ENCODE results near the gene CLMN. TPM values are rescaled to one million over a fixed set of nuclear protein-coding genes. Genes with fewer than 3 reads are reported as not detected.

CLMN gene
- total and polyA plus RNA-seq, 2 donors (not counting 3 experiments of a cell fraction or from before 2014, with no cell fraction given): 0.72 to 9.6 TPM

DNA sequence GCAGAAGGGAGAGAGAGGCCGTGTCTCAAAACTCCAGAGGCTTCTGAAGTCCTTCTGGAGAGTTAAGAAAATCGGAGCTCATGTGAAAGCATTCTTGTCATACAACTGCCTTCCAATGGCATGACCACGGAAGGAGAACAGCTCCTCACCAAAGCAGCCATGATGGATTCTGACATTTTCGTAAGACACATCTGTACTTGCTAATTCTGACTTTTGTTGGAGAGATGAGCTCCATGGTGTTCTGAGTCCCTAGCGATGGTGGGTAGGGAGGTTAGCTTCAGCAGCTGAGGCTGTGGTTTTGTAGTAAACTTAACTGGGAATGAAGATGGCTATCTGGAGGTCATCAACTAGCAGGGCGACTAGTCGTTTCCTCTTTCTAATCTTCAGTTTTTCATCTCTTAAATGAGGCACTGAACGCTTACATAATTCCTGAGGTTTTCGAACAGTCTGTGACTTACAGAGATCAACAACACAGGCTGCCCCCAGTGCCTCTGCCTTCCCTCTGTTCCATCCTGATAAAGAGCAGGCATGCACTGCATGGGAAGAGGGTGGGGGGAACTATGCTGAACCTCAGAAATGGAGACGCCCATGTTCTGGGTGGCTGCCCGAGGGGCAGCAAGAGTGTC, 133.8 kb downstream of the CLMN start:
- Histone ChIP-seq H3K9ac (replicated peaks; ENCODE audit: extremely low read depth, insufficient read depth, low read length) (no peak overlapping the region), H3K9me3 (replicated peaks; ENCODE audit: control insufficient read depth, insufficient read depth, low read length) (no peaks in the 10 kb centered on the region), H3K4me2 (ENCODE audit: insufficient read depth, low read length) (peak overlapping the region; percentile 40), H2AFZ (ENCODE audit: low read depth, low read length) (peak overlapping the region; percentile 6), H3K9me1 (replicated peaks; ENCODE audit: control insufficient read depth, extremely low read depth, insufficient read depth, low read length) (no peaks in the 10 kb centered on the region), H3K79me2 (ENCODE audit: control insufficient read depth, insufficient read depth, low read length) (no peaks in the 10 kb centered on the region), H3K4me1 (ENCODE audit: control insufficient read depth, extremely low read depth, insufficient read depth, low read length) (peaks cover 38% of the 10 kb centered on the region), H3K27ac (ENCODE audit: insufficient read depth, low read depth, low read length) (peak overlapping the region; percentile 27), H3K36me3 (ENCODE audit: control insufficient read depth in 2 of 2, extremely low read depth in 1 of 2, insufficient read depth in 2 of 2, low read length in 2 of 2) (no peaks in the 10 kb centered on the region), H3K27me3 (ENCODE audit: control insufficient read depth in 2 of 2, insufficient read depth in 2 of 2, low read length in 2 of 2) (no peaks in the 10 kb centered on the region), H3K4me3 (replicated peaks in 1 of 3; ENCODE audit: insufficient read depth in 1 of 3, low read depth in 1 of 3, low read length in 3 of 3) (no peak overlapping the region), H4K20me1 (replicated peaks; ENCODE audit: control insufficient read depth, extremely low read depth, insufficient read depth, low read length) (no peaks in the 10 kb centered on the region)
- BruUV-seq (replicated peaks): no TSS peak
- dilution Hi-C loops (cut with MboI; ENCODE audit: extremely low pct_ligation_motif_present, low sequenced_read_pairs) (no loop called here), intact Hi-C loops (cut with micrococcal nuclease) (loop anchor here (2.0 kb wide), 1 partner anchor 63 kb away; no protein-coding TSS in a partner anchor)
- FAIRE-seq (peak; percentile 86), DNase-seq (ENCODE audit: low read depth, low spot score) (peak; percentile 78)
- CTCF ChIA-PET: interaction anchor here (0.6 to 3.1 kb wide), 6 partner anchors 11 to 246 kb away, joined by 3 to 12 read pairs (median 4); no protein-coding TSS in a partner anchor
- no peak for TF ChIP-seq EZH2 (IDR thresholded peaks at IDR 0.05; ENCODE audit: borderline replicate concordance, low read depth, low read length, severe bottlenecking)
- TF ChIP-seq POLR2A (IDR thresholded peaks at IDR 0.05; ENCODE audit: low read depth, low read length): peak; percentile 19
- TF ChIP-seq GATA2 (IDR thresholded peaks at IDR 0.05; ENCODE audit: insufficient read depth, insufficient read length, low read depth, low read length): peak; percentile 82
- POLR2A ChIA-PET: no interaction called here

DNA sequence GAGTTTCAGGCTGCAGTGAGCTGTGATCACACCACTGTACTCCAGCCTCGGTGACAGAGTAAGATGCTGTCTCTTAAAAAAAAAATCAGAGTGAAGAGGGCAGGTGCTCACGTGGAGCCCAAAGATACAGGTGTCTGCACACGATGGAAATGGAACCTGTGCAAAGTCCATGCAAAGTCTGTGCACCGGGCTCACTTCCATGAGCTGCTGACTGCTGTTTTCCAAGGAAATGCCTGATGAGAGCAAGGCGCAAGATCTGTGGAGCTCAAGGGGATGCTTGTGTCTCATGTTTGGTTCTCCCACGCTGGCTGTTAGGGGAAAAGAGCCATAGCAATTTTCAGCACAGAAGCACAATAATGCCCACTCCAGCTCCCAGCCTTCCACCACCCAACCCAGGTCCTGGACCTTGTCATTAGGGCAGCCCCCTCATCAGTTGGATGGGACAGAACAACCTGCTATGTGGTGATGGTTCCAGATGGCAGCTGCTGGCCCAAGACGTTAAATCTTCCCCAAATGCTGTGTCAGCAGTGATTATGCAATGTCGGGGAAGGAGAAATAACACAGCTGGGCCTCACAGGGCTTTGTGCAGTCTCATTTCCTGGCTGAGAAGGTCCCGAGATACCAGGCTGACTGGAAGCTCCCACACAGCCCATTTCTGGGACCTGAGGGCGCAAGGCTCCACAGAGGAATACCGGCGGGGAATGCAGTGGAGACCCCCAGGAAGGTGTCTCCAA, 134.5 kb downstream of the CLMN start:
- peaks cover 38% of the 10 kb centered on the region for H3K4me1 ChIP-seq (ENCODE audit: control insufficient read depth, extremely low read depth, insufficient read depth, low read length)
- no peaks in the 10 kb centered on the region for H3K27me3 ChIP-seq (ENCODE audit: control insufficient read depth in 2 of 2, insufficient read depth in 2 of 2, low read length in 2 of 2)
- H3K9me3 ChIP-seq (replicated peaks; ENCODE audit: control insufficient read depth, insufficient read depth, low read length): no peaks in the 10 kb centered on the region
- intact Hi-C loops (cut with micrococcal nuclease) (loop anchor here (2.0 kb wide), 1 partner anchor 64 kb away; no protein-coding TSS in a partner anchor), dilution Hi-C loops (cut with MboI; ENCODE audit: extremely low pct_ligation_motif_present, low sequenced_read_pairs) (no loop called here)
- no peaks in the 10 kb centered on the region for H3K36me3 ChIP-seq (ENCODE audit: control insufficient read depth in 2 of 2, extremely low read depth in 1 of 2, insufficient read depth in 2 of 2, low read length in 2 of 2)
- DNase-seq (ENCODE audit: low read depth, low spot score): peak; percentile 63
- H3K9me1 ChIP-seq (replicated peaks; ENCODE audit: control insufficient read depth, extremely low read depth, insufficient read depth, low read length): no peaks in the 10 kb centered on the region
- CTCF ChIA-PET: interaction anchor here (0.6 to 3.1 kb wide), 7 partner anchors 11 to 247 kb away, joined by 3 to 12 read pairs (median 5); no protein-coding TSS in a partner anchor
- H3K4me2 ChIP-seq (ENCODE audit: insufficient read depth, low read length): no peak overlapping the region
- peak; percentile 68 for FAIRE-seq
- H3K27ac ChIP-seq (ENCODE audit: insufficient read depth, low read depth, low read length): peak overlapping the region; percentile 27
- TF ChIP-seq FOS (IDR thresholded peaks at IDR 0.05; ENCODE audit: borderline replicate concordance, insufficient read depth, low read length) (no peak), POLR2AphosphoS5 (IDR thresholded peaks at IDR 0.05; ENCODE audit: insufficient read depth, low read depth, low read length) (no peak), MYC (IDR thresholded peaks at IDR 0.05; ENCODE audit: low read depth, low read length) (no peak), JUN (IDR thresholded peaks at IDR 0.05; ENCODE audit: borderline replicate concordance, insufficient read depth, insufficient read length, low read depth) (no peak), GATA2 (IDR thresholded peaks at IDR 0.05; ENCODE audit: insufficient read depth, insufficient read length, low read depth, low read length) (no peak), EZH2 (IDR thresholded peaks at IDR 0.05; ENCODE audit: borderline replicate concordance, low read depth, low read length, severe bottlenecking) (no peak), POLR2A (IDR thresholded peaks at IDR 0.05; ENCODE audit: low read depth, low read length) (no peak)
- TF ChIP-seq, protein P1, sequence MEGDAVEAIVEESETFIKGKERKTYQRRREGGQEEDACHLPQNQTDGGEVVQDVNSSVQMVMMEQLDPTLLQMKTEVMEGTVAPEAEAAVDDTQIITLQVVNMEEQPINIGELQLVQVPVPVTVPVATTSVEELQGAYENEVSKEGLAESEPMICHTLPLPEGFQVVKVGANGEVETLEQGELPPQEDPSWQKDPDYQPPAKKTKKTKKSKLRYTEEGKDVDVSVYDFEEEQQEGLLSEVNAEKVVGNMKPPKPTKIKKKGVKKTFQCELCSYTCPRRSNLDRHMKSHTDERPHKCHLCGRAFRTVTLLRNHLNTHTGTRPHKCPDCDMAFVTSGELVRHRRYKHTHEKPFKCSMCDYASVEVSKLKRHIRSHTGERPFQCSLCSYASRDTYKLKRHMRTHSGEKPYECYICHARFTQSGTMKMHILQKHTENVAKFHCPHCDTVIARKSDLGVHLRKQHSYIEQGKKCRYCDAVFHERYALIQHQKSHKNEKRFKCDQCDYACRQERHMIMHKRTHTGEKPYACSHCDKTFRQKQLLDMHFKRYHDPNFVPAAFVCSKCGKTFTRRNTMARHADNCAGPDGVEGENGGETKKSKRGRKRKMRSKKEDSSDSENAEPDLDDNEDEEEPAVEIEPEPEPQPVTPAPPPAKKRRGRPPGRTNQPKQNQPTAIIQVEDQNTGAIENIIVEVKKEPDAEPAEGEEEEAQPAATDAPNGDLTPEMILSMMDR (IDR thresholded peaks at IDR 0.05; ENCODE audit: extremely low read depth in 1 of 2, insufficient read depth in 1 of 2, low read depth in 1 of 2, low read length in 2 of 2): no peak
- TF ChIP-seq, protein P2, sequence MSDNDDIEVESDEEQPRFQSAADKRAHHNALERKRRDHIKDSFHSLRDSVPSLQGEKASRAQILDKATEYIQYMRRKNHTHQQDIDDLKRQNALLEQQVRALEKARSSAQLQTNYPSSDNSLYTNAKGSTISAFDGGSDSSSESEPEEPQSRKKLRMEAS (IDR thresholded peaks at IDR 0.05; ENCODE audit: insufficient read depth, insufficient read length): no peak
- no TSS peak for BruUV-seq (replicated peaks)
- POLR2A ChIA-PET: no interaction called here
- H3K79me2 ChIP-seq (ENCODE audit: control insufficient read depth, insufficient read depth, low read length): no peaks in the 10 kb centered on the region
- H4K20me1 ChIP-seq (replicated peaks; ENCODE audit: control insufficient read depth, extremely low read depth, insufficient read depth, low read length): no peaks in the 10 kb centered on the region
- peak overlapping the region; percentile 6 for H2AFZ ChIP-seq (ENCODE audit: low read depth, low read length)
- H3K9ac ChIP-seq (replicated peaks; ENCODE audit: extremely low read depth, insufficient read depth, low read length): no peak overlapping the region
- no peak overlapping the region for H3K4me3 ChIP-seq (replicated peaks in 1 of 3; ENCODE audit: insufficient read depth in 1 of 3, low read depth in 1 of 3, low read length in 3 of 3)
